A172 (cell line): ENCODE measurements around the gene PTGFRN. TPM values are rescaled to one million over a fixed set of nuclear protein-coding genes. Genes with fewer than 3 reads are reported as not detected.

Experiments
- DNase-seq: peaks from one replicate; pipeline ENCODE4 v3.0.0-alpha.2; 2015; ENCODE audit warnings: low spot score
- total RNA-seq: library from RNA; depleted of rRNA; stranded (reverse); fragments of >200 nt; shearing (Covaris generic); gene quantifications from 2 replicates; pipeline ENCODE4 v1.2.3, GENCODE V29; 2014

The PTGFRN gene
- total RNA-seq, 1 experiment from 2014 or later, result 55.4 TPM

DNA sequence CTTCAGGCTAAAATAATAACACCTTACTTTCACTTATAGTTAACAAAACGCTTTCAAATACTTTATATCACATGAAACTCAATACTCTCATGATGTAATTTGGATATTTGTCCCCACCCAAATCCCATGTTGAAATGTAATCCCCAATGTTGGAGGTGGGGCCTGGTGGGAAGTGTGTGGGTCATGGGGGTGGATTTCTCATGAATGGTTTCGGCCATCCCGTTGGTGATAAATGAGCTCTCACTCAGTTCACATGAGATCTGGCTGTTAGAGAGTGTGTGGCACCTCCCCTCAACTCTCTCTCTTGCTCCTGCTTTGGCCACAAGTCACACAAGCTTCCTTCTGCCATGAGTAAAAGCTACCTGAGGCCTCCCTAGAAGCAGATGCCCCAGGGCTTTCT, 22.5 kb upstream of the PTGFRN start:
- no peak for DNase-seq

DNA sequence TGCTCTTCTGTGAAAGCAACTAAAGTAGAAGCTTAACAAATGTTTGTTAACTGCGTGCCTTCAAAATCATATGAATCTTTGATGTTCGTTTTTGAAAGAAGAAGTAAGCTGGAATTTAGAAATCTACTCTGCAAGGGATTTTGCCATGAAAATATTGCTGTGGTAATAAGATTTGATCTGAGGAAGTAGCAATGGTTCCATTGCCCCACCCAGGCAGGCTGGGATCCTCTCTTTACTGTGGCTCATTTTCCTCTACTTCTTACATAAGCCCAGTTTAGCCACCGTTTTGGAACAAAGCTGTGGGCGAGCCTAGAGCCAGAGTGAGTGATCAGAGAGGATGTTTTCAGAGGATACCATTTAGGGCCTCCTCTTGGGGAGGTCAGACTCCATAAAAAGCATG, 20.3 kb upstream of the PTGFRN start:
- DNase-seq, result no peak

DNA sequence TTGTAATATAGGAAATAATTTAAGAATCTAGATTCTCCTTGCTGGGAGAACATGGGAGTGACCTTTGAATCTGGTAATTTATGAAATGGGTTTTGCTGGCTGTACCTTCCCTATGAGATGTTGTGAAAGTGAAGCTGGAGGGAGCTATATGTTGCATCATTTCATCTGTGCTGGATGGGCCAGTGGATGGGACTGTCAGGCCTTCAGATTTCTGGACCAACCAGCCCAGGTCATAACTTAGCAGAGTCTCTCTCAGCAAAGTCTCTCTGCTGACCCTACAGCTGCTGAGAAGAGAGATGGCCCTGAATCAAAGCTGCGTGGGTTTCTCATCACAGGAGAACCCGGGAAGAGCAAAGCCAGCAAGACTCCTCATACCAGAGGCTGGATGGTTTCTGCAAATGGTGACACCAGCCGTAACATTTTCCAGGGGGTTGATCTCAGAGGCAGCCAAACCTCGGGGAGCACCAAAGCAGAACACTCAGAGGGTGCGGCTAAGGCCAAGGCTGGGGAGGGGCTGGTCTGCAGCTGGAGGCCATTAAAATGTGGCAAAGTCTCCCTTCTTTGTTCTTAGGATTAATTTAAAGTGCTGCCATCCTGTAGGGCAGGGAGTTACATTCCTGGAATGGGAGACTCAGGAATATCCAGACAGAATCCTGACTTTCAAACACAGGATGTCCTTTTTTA, 18.2 kb upstream of the PTGFRN start:
- no peak for DNase-seq

DNA sequence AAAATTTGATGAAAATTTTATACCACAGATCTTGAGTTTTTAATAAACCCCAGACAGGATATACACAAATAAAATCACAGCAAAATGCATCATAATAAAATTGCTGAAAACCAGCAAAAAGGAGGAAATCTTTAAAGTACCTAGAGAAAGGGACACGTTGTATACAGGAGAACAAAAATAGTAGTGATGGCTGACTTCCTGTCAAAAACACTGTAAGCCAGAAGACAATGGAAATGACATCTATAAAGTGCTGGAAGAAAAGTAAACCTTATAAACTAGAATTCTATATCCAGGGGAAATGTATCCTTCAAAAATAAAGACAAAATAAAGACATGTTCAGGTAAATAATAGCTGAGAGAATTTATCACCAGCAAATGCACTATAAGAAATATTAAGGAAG, 14.6 kb upstream of the PTGFRN start:
- no peak for DNase-seq

GRCh38 chr1:116899529-116899928, 10.2 kb upstream of the PTGFRN start:
- DNase-seq, result no peak

GRCh38 chr1:116900471-116901365, 9.0 kb upstream of the PTGFRN start:
- no peak for DNase-seq

- DNase-seq, result no peak
Measured at GRCh38 chr1:116902027-116902426, 7.7 kb upstream of the PTGFRN start.

- DNase-seq, result no peak
Measured at GRCh38 chr1:116902723-116903383, 6.9 kb upstream of the PTGFRN start.

DNA sequence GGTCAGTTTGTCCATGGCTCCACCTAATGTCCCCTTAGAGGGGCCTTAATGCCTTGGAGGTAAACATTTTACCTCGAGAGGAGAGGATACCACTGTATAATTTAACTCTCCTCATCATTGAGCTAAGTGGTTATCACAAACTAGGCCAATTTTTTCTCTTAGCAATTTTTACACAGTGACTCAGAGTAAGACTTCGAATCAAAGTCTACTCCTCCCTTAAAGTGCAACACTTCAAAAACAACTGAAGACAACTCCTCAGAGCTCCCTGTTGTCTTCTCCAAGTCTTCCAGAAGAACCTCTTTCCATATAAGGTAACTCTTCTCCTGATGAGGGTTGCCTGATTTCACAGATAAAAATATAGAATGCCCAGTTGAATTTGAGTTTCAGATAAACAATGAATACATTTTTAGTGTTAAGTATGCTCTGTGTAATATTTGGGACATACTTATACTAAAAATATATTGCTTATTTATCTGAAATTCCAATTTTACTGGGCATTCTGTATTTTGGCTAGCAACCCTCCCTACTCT, 4.9 kb upstream of the PTGFRN start:
- no peak for DNase-seq

GRCh38 chr1:116906812-116907211, 2.9 kb upstream of the PTGFRN start:
- DNase-seq, result no peak

DNA sequence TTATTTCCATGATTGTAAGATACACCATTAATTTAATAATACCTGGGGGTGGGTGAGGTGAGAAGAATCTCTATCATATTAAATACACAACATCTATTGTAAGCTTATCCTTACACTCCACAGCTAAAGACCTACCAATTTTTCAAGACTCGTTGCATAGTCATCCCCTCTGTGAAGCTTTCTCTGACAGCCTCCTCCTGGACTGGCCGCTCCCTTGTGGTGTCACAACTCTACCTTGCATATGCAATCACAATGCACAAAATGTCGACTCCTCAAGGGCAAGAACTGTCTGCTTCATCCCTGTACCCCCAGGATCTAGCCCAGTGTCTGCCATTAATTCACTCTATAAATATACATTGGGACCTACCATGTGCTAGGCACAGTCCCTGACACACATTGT, 2.4 kb upstream of the PTGFRN start:
- no peak for DNase-seq

GRCh38 chr1:116908266-116908665, 1.4 kb upstream of the PTGFRN start:
- no peak for DNase-seq

DNA sequence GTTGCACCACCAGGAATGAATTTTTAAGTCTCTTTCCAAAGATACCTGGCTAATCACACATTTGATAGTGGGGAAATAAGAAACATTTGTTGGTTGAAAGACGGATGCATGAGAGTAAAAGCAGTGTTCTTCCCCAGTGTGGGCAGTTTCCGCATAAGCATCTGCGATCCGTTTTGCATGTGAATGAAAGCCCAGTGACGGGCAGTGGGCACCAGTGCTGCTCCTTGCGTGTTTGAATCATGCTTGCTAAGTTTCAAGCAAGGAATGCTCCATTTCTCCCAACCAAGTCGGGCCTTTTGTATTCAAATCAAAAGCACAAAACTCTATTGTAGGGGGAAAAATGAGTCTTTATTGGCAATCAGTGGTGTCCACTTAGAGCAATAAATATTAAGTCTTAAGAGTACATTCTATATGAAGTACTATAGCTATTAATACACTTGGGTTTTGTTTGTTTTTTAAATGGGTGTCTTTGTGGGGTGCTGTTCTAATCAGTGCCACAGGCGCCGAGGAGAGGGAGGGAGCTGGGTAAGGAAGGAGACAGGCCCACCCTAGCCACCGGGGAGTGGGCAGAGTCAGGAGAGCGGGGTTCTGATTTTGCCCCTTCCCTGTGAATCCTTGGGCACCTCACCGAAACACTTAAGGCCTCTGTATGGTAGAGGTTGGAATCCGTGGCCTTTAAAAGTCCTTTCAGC, 750 bp upstream of the PTGFRN start:
- no peak for DNase-seq

DNA sequence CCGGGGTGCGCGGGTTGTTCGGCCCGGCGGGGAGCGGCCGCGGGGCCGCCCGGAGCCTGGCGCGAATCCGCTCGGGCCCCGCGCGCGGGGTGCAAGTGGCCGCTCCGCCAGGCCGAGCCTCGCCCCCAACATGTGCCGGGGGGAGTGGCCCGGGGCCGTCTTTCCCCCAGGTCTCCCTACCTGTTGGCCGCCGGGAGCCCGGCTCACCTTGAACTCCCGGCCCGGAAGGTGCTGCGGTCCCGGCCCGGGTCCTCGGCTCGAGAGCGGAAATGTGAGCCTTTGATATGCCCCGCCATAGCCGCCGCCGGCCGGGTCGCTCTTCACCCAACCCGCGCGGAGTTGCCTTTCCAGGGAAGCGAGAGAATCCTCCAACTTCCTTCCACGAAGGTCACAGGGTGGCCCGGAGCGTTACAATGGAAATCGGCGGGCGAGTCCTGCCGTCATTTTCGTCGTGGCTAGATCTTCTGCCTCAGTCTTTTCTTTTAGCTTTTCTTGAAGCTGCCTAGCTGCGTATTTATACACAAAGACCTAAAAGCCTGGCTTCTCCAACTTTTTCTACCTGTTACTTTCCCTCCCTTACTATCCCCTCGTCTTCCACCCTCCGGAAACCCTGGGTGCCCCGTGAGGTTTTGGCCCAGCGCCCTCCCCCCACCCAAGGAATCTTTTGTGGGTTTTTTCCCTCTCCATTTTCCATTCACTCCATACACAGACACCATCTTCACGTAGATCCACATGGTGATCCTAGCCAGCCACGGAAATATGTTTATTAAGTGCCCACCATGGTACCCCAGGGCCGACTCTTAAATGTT, 867 bp downstream of the PTGFRN start:
- no peak for DNase-seq

DNA sequence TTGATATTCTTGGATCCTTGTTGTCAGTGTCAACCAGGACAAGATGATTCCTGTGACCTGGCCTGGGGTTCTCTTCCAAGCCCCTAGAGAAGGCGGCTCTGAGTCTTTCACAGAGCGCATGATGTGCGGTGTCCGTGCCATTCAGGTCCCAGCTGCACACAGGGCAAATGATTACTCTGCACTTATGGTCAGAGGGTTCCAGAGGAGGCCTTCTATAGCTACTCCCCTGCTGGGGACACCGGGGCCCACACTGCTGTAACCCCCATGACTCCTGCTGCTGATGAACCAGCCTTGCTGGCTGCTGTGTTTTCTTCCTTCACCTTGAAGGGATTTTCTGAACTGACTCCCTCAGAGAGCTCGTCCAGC, 1.5 kb downstream of the PTGFRN start:
- no peak for DNase-seq

DNA sequence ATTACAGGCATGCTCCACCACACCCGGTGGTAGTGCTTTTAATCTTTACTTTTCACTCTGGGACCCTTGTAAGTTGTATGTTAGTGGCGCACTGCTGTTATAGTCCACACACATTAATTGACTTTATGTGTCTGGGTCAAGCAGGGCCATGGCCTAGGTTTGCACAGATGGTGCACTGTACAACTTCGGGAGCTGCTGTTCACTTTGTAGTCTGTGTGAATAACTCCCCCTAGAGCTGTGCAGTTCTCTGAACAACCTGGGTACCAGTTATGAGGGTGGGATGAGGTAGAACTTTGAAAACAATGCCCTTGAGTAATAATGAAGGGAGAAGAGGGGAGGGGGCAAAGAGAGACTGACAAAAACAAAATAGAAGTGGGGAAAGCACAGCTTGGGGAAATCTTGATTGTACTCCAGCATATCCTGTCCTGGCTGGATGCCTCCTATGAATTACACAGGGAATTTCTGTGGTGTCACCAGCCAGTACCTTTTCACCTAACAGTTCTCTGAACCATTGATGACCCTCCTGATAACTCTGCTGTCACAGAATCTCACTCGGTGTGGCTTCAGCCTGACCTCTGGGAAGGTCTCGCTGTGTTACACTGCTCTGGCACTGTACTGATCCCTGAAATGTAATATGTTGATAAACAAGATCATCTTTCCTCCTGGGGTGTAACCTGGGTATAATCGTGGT, 2.2 kb downstream of the PTGFRN start:
- no peak for DNase-seq

GRCh38 chr1:116912846-116913245, 3.1 kb downstream of the PTGFRN start:
- no peak for DNase-seq

- no peak for DNase-seq
Measured at GRCh38 chr1:116913941-116914340, 4.2 kb downstream of the PTGFRN start.

DNA sequence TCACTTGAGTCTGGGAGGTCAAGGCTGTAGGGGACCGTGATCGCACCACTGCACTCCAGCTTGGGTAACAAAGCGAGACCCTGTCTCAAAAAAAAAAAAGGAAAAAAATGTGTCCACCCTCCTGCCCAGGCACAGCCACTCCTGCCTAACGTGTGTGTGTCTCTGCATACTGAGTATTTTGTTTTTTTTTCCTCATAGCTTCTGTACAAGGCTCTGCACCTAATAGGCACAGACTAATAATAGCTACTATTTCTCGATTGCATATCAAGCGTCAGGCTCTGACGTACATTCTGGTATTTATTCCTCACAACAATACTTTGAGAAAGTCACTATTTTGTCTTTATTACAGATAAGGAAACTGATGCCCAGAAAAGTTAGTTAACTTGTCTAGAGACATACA, 5.0 kb downstream of the PTGFRN start:
- DNase-seq, result no peak

DNA sequence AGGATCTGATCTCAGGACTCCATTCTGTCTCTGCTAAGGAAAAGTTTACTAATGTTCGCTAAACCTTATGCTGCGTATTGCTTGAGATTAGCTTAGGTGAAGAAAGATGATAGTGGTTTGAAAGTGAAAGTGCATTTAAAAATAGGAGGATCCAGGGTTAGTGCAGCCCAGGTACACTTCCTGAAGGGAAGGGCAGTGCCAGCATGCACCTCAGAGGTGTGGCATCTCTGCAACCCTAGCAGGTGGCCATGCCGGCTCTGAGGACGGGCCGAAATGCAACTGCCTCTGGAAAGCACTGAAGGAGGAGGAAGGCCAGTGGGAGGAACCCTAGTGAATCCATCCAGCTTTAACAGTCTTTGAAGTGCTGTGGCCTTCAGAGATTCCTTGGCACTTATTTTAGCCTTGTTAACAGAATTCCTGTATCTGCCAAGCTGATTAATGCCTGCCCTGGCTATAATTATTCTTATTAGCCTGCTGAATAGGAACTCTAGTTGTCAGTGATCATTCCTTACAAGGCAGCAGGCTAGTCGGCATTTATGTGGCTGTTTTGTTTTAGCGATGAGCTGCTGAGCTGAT, 5.5 kb downstream of the PTGFRN start:
- DNase-seq, result peak; percentile 4
